Activated naive CD4-positive, alpha-beta T cell treated with anti-CD3 and anti-CD28 coated beads for 36 hours (primary cell): Measurements from ENCODE around the gene GARIN5A. TPM values are rescaled to one million over a fixed set of nuclear protein-coding genes. Genes with fewer than 3 reads are reported as not detected.

ENCODE experiments used
- CTCF ChIA-PET: fragments of 350-600 bp; sonication (Branson Sonifier 250); formaldehyde crosslinking; loops from one replicate; lab custom pipeline; 2021; ENCODE audit warnings: antibody characterized with exemption; lab: Charles Lee
- DNase-seq: peaks from one replicate; pipeline ENCODE4 v3.0.0-alpha.2; 2020
- H3K27ac Mint-ChIP-seq: one replicate; pipeline ENCODE4 v1.8.0; 2021; ENCODE audit warnings: mild to moderate bottlenecking, mixed read lengths
- H3K27me3 Mint-ChIP-seq: one replicate; pipeline ENCODE4 v1.8.0; 2021; ENCODE audit warnings: low read depth, mixed read lengths
- H3K36me3 Mint-ChIP-seq: one replicate; pipeline ENCODE4 v1.8.0; 2021; ENCODE audit warnings: low read depth, mixed read lengths
- H3K4me1 Mint-ChIP-seq: one replicate; pipeline ENCODE4 v1.8.0; 2021; ENCODE audit warnings: low read depth, mixed read lengths
- H3K4me3 Mint-ChIP-seq: one replicate; pipeline ENCODE4 v1.8.0; 2021; ENCODE audit warnings: mild to moderate bottlenecking, moderate library complexity, mixed read lengths
- H3K9me3 Mint-ChIP-seq: one replicate; pipeline ENCODE4 v1.8.0; 2021; ENCODE audit warnings: mixed read lengths
- intact Hi-C: fragments of 100-400 bp; cut with micrococcal nuclease; formaldehyde crosslinking; loops from one replicate; pipeline ENCODE4 v1.15.1; 2023
- total RNA-seq, 2 experiments: library from RNA; stranded (reverse); gene quantifications; one replicate each; pipeline ENCODE4 v1.2.3, GENCODE V29; 2021

Gene GARIN5A
- total RNA-seq, 2 experiments from 2014 or later: 0.57 TPM; not detected in 1

GRCh38 chr19:50513746-50514345, 37.2 kb upstream of the GARIN5A start, which contains the start of gene ASPDH:
Gene ASPDH (minus strand): TSS chr19:50513913. CDS start chr19:50513823, 90 bp downstream.
- Mint-ChIP-seq H3K4me1 (peaks cover 19% of the 10 kb centered on the region), H3K27me3 (peaks cover 29% of the 10 kb centered on the region), H3K9me3 (no peaks in the 10 kb centered on the region), H3K36me3 (peaks cover under 1% of the 10 kb centered on the region), H3K27ac (peak within 1 kb of the TSS; percentile 39), H3K4me3 (peak within 1 kb of the TSS; percentile 27)
- CTCF ChIA-PET: no interaction called here
- no peak for DNase-seq
- intact Hi-C loops: loop anchor here (10.0 kb wide), 1 partner anchor 1191 kb away; no protein-coding TSS in a partner anchor

GRCh38 chr19:50512999-50513745, 36.5 kb upstream of the GARIN5A start:
- H3K27me3 Mint-ChIP-seq: peaks cover 25% of the 10 kb centered on the region
- H3K4me3 Mint-ChIP-seq: peak overlapping the region; percentile 0
- intact Hi-C loops: loop anchor here (10.0 kb wide), 1 partner anchor 1192 kb away; no protein-coding TSS in a partner anchor
- CTCF ChIA-PET: no interaction called here
- H3K9me3 Mint-ChIP-seq: no peaks in the 10 kb centered on the region
- H3K27ac Mint-ChIP-seq: no peak overlapping the region
- peaks cover 2% of the 10 kb centered on the region for H3K36me3 Mint-ChIP-seq
- DNase-seq: no peak
- peaks cover 21% of the 10 kb centered on the region for H3K4me1 Mint-ChIP-seq

- H3K27ac Mint-ChIP-seq: no peak overlapping the region
- H3K4me1 Mint-ChIP-seq: peaks cover 23% of the 10 kb centered on the region
- intact Hi-C loops: loop anchor here (10.0 kb wide), 1 partner anchor 1192 kb away; no protein-coding TSS in a partner anchor
- H3K9me3 Mint-ChIP-seq: no peaks in the 10 kb centered on the region
- H3K36me3 Mint-ChIP-seq: peaks cover 2% of the 10 kb centered on the region
- H3K4me3 Mint-ChIP-seq: peak overlapping the region; percentile 87
- peaks cover 25% of the 10 kb centered on the region for H3K27me3 Mint-ChIP-seq
- CTCF ChIA-PET: no interaction called here
- DNase-seq: no peak
Observed at GRCh38 chr19:50512112-50512998, 35.7 kb upstream of the GARIN5A start.

- Mint-ChIP-seq H3K4me1 (peaks cover 23% of the 10 kb centered on the region), H3K9me3 (no peaks in the 10 kb centered on the region), H3K4me3 (peak within 1 kb of the TSS; percentile 87), H3K27ac (peak within 1 kb of the TSS; percentile 94), H3K27me3 (peaks cover 22% of the 10 kb centered on the region), H3K36me3 (peaks cover 2% of the 10 kb centered on the region)
- CTCF ChIA-PET: interaction anchor here (0.8 kb wide), 1 partner anchor 154 kb away, joined by 3 read pairs; no protein-coding TSS in a partner anchor
- intact Hi-C loops: loop anchor here (1.0 to 10.0 kb wide), 8 partner anchors 35 to 1194 kb away; partner anchors contain the start of genes CTU1, EMC10, GARIN5A and NR1H2
- DNase-seq: peak; percentile 99
Observed at GRCh38 chr19:50511069-50511822, 34.6 kb upstream of the GARIN5A start, which contains the start of gene JOSD2. Gene JOSD2 (minus strand): TSS chr19:50511191. CDS start chr19:50510431, 760 bp downstream.

- intact Hi-C loops: loop anchor here (1.0 to 10.0 kb wide), 8 partner anchors 34 to 1194 kb away; partner anchors contain the start of genes CTU1, EMC10, GARIN5A and NR1H2
- CTCF ChIA-PET: interaction anchor here (0.8 kb wide), 1 partner anchor 153 kb away, joined by 3 read pairs; no protein-coding TSS in a partner anchor
- H3K9me3 Mint-ChIP-seq: no peaks in the 10 kb centered on the region
- H3K27me3 Mint-ChIP-seq: peaks cover 19% of the 10 kb centered on the region
- peaks cover 2% of the 10 kb centered on the region for H3K36me3 Mint-ChIP-seq
- H3K4me1 Mint-ChIP-seq: peaks cover 23% of the 10 kb centered on the region
- H3K4me3 Mint-ChIP-seq: peak overlapping the region; percentile 87
- no peak for DNase-seq
- H3K27ac Mint-ChIP-seq: peak overlapping the region; percentile 88
Observed at GRCh38 chr19:50510700-50511068, 34.0 kb upstream of the GARIN5A start.

GRCh38 chr19:50510121-50510670, 33.5 kb upstream of the GARIN5A start:
- Mint-ChIP-seq H3K9me3 (no peaks in the 10 kb centered on the region), H3K27me3 (peaks cover 16% of the 10 kb centered on the region), H3K4me3 (peak overlapping the region; percentile 87), H3K36me3 (peaks cover 2% of the 10 kb centered on the region), H3K27ac (peak overlapping the region; percentile 88), H3K4me1 (peaks cover 23% of the 10 kb centered on the region)
- intact Hi-C loops: loop anchor here (10.0 kb wide), 1 partner anchor 1195 kb away; no protein-coding TSS in a partner anchor
- no peak for DNase-seq
- CTCF ChIA-PET: interaction anchor here (0.6 to 0.7 kb wide), 2 partner anchors 13 to 214 kb away, joined by 3 read pairs; no protein-coding TSS in a partner anchor

GRCh38 chr19:50509366-50509765, 32.7 kb upstream of the GARIN5A start:
- no peak overlapping the region for H3K4me3 Mint-ChIP-seq
- DNase-seq: no peak

GRCh38 chr19:50508843-50509190, 32.2 kb upstream of the GARIN5A start:
- H3K27me3 Mint-ChIP-seq: peaks cover 10% of the 10 kb centered on the region
- intact Hi-C loops: no loop called here
- peaks cover 2% of the 10 kb centered on the region for H3K36me3 Mint-ChIP-seq
- DNase-seq: no peak
- H3K9me3 Mint-ChIP-seq: no peaks in the 10 kb centered on the region
- no peak overlapping the region for H3K27ac Mint-ChIP-seq
- H3K4me3 Mint-ChIP-seq: peak overlapping the region; percentile 38
- peaks cover 20% of the 10 kb centered on the region for H3K4me1 Mint-ChIP-seq
- CTCF ChIA-PET: no interaction called here

More at GRCh38 chr19:50509366-50509765, 32.7 kb upstream of the GARIN5A start:
- peaks cover 14% of the 10 kb centered on the region for H3K27me3 Mint-ChIP-seq
- peaks cover 2% of the 10 kb centered on the region for H3K36me3 Mint-ChIP-seq
- H3K9me3 Mint-ChIP-seq: no peaks in the 10 kb centered on the region
- intact Hi-C loops: no loop called here
- H3K27ac Mint-ChIP-seq: no peak overlapping the region
- peaks cover 21% of the 10 kb centered on the region for H3K4me1 Mint-ChIP-seq
- CTCF ChIA-PET: interaction anchor here (0.7 kb wide), 1 partner anchor 14 kb away, joined by 3 read pairs; no protein-coding TSS in a partner anchor

GRCh38 chr19:50507376-50507775, 30.7 kb upstream of the GARIN5A start:
- Mint-ChIP-seq H3K4me1 (peaks cover 20% of the 10 kb centered on the region), H3K9me3 (no peaks in the 10 kb centered on the region), H3K36me3 (peaks cover 2% of the 10 kb centered on the region), H3K27me3 (no peaks in the 10 kb centered on the region), H3K27ac (no peak overlapping the region), H3K4me3 (no peak overlapping the region)
- intact Hi-C loops: no loop called here
- CTCF ChIA-PET: no interaction called here
- DNase-seq: no peak

- CTCF ChIA-PET: no interaction called here
- Mint-ChIP-seq H3K27ac (no peak overlapping the region), H3K36me3 (peaks cover 2% of the 10 kb centered on the region), H3K4me3 (no peak overlapping the region), H3K4me1 (peaks cover 18% of the 10 kb centered on the region), H3K27me3 (no peaks in the 10 kb centered on the region), H3K9me3 (no peaks in the 10 kb centered on the region)
- intact Hi-C loops: no loop called here
- no peak for DNase-seq
Observed at GRCh38 chr19:50506700-50507099, 30.1 kb upstream of the GARIN5A start.
